Thyroid gland (tissue), 4 donors: ENCODE measurements around the gene USP17L21.
"Not testable (repeated sequence)": the region's sequence is repeated elsewhere in the genome, so short reads cannot be mapped to it uniquely, and the experiment has no call there.

Experiments used
- POLR2A ChIP-seq, 2 donors: fragments of 450-650 bp; IDR thresholded peaks; one replicate each; pipeline ENCODE4 v1.6.1; 2017; ENCODE audit warnings: antibody characterized with exemption in 2 of 2, mild to moderate bottlenecking in 2 of 2, moderate library complexity in 1 of 2
- TF ChIP-seq, protein P1 (sequence below), 6 experiments: fragments of 200-600 bp in 3 of 6; fragments of 450-650 bp in 3 of 6; sonication (generic) in 3 of 6; IDR thresholded peaks; one replicate each; pipeline ENCODE4 v1.5.1; 2016 to 2019; ENCODE audit warnings: antibody characterized with exemption in 6 of 6, mild to moderate bottlenecking in 2 of 6, inconsistent platforms in 1 of 6, moderate library complexity in 1 of 6

DNA sequence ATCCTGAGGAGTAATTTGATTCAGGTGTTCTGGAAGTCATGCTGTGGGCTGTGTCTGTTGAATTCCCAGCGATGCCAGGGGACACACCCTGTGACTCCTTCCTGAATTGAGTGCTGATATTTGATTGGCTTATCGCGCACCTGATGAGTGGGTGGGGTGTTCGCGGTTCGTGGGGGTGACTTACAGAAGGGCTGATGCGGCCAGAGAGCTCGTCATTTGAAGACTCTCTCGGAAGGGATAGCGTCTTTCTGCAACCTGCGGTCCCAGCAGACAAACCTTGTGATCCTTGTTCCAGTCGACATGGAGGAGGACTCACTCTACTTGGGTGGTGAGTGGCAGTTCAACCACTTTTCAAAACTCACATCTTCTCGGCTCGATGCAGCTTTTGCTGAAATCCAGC, 38.1 kb upstream of the USP17L21 start, which contains the start of gene USP17L13:
- not testable (repeated sequence) for TF ChIP-seq POLR2A (IDR thresholded peaks at IDR 0.05)
- TF ChIP-seq, protein P1, sequence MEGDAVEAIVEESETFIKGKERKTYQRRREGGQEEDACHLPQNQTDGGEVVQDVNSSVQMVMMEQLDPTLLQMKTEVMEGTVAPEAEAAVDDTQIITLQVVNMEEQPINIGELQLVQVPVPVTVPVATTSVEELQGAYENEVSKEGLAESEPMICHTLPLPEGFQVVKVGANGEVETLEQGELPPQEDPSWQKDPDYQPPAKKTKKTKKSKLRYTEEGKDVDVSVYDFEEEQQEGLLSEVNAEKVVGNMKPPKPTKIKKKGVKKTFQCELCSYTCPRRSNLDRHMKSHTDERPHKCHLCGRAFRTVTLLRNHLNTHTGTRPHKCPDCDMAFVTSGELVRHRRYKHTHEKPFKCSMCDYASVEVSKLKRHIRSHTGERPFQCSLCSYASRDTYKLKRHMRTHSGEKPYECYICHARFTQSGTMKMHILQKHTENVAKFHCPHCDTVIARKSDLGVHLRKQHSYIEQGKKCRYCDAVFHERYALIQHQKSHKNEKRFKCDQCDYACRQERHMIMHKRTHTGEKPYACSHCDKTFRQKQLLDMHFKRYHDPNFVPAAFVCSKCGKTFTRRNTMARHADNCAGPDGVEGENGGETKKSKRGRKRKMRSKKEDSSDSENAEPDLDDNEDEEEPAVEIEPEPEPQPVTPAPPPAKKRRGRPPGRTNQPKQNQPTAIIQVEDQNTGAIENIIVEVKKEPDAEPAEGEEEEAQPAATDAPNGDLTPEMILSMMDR (IDR thresholded peaks at IDR 0.05), result not testable (repeated sequence)
